ENCODE data around the gene TNRC18. TPM values are rescaled to one million over a fixed set of nuclear protein-coding genes. Genes with fewer than 3 reads are reported as not detected.

Gene TNRC18
- total RNA-seq, 1 donor from 2014 or later, result 91.8 TPM

DNA sequence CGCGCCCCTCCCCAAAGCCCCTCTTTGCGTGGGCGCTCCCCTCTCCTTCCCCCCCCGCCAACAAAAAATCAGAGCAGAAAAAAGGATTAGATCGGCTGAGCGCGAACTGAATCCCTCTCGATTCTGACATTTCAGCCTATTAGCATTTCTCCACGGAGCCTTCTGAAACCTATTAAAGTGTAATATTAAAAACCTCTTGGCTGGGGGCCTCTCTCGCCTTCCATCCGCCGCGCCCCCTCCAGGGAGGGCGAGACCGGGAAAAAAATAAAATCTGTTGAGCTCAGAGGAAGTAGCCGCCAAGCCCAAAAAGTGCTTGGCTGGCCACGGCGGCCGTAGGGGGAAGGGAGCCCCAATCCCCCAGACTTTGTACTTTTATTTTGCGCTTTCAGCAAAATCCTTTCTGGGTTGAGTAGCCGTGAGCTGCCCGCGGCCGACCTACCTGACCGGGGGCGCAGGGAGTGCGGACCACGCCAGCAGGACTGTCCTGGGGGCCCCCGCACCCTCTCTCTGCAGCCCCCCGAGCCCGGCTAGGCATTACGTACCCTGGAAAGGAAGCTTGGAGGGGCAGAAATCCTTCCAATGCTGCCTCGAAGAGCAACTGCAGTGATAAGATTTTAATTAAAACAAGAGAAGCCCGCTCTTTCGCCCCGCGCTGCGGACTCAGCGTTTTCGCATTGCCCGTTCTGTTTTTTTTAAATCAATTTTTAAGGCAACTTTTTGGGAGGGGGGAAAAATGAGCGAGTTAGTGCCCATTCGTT is 1.3 kb upstream of the TNRC18 start:
- Mint-ChIP-seq H3K27me3 (ENCODE audit: unreplicated experiment) (peaks cover 25% of the 10 kb centered on the region), H3K36me3 (ENCODE audit: low read depth, unreplicated experiment) (peaks cover 10% of the 10 kb centered on the region), H3K4me3 (ENCODE audit: unreplicated experiment) (peak overlapping the region; percentile 99), H3K27ac (ENCODE audit: unreplicated experiment) (peak overlapping the region; percentile 99), H3K4me1 (ENCODE audit: unreplicated experiment) (peaks cover 5% of the 10 kb centered on the region), H3K9me3 (ENCODE audit: unreplicated experiment) (no peaks in the 10 kb centered on the region)
- DNase-seq (ENCODE audit: low spot score), result peak; percentile 42
- TF ChIP-seq, protein P1, sequence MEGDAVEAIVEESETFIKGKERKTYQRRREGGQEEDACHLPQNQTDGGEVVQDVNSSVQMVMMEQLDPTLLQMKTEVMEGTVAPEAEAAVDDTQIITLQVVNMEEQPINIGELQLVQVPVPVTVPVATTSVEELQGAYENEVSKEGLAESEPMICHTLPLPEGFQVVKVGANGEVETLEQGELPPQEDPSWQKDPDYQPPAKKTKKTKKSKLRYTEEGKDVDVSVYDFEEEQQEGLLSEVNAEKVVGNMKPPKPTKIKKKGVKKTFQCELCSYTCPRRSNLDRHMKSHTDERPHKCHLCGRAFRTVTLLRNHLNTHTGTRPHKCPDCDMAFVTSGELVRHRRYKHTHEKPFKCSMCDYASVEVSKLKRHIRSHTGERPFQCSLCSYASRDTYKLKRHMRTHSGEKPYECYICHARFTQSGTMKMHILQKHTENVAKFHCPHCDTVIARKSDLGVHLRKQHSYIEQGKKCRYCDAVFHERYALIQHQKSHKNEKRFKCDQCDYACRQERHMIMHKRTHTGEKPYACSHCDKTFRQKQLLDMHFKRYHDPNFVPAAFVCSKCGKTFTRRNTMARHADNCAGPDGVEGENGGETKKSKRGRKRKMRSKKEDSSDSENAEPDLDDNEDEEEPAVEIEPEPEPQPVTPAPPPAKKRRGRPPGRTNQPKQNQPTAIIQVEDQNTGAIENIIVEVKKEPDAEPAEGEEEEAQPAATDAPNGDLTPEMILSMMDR (IDR thresholded peaks at IDR 0.05; ENCODE audit: unreplicated experiment), result no peak

GRCh38 chr7:5423976-5424748 is 528 bp upstream of the TNRC18 start:
- Mint-ChIP-seq H3K27ac (ENCODE audit: unreplicated experiment) (peak overlapping the region; percentile 99), H3K27me3 (ENCODE audit: unreplicated experiment) (peaks cover 23% of the 10 kb centered on the region), H3K4me1 (ENCODE audit: unreplicated experiment) (no peaks in the 10 kb centered on the region), H3K4me3 (ENCODE audit: unreplicated experiment) (peak overlapping the region; percentile 99), H3K36me3 (ENCODE audit: low read depth, unreplicated experiment) (peaks cover 7% of the 10 kb centered on the region), H3K9me3 (ENCODE audit: unreplicated experiment) (no peaks in the 10 kb centered on the region)
- TF ChIP-seq, protein P1 (IDR thresholded peaks at IDR 0.05; ENCODE audit: unreplicated experiment), result no peak
- DNase-seq (ENCODE audit: low spot score), result peak; percentile 94

- TF ChIP-seq, protein P1 (IDR thresholded peaks at IDR 0.05; ENCODE audit: unreplicated experiment), result no peak
- Mint-ChIP-seq H3K27ac (ENCODE audit: unreplicated experiment) (peak overlapping the region; percentile 86), H3K4me3 (ENCODE audit: unreplicated experiment) (peak overlapping the region; percentile 97), H3K9me3 (ENCODE audit: unreplicated experiment) (no peaks in the 10 kb centered on the region), H3K4me1 (ENCODE audit: unreplicated experiment) (peaks cover 10% of the 10 kb centered on the region), H3K36me3 (ENCODE audit: low read depth, unreplicated experiment) (peaks cover 13% of the 10 kb centered on the region), H3K27me3 (ENCODE audit: unreplicated experiment) (peaks cover 33% of the 10 kb centered on the region)
- DNase-seq (ENCODE audit: low spot score), result peak; percentile 45
These were observed 983 bp downstream of the TNRC18 start for GRCh38 chr7:5422396-5423305.

- TF ChIP-seq, protein P1 (IDR thresholded peaks at IDR 0.05; ENCODE audit: unreplicated experiment), result no peak
- H3K36me3 Mint-ChIP-seq (ENCODE audit: low read depth, unreplicated experiment), result peaks cover 13% of the 10 kb centered on the region
- peak; percentile 12 for DNase-seq (ENCODE audit: low spot score)
- H3K4me3 Mint-ChIP-seq (ENCODE audit: unreplicated experiment), result peak overlapping the region; percentile 97
- H3K27ac Mint-ChIP-seq (ENCODE audit: unreplicated experiment), result peak overlapping the region; percentile 84
- H3K9me3 Mint-ChIP-seq (ENCODE audit: unreplicated experiment), result no peaks in the 10 kb centered on the region
- peaks cover 10% of the 10 kb centered on the region for H3K4me1 Mint-ChIP-seq (ENCODE audit: unreplicated experiment)
- peaks cover 30% of the 10 kb centered on the region for H3K27me3 Mint-ChIP-seq (ENCODE audit: unreplicated experiment)
These were observed 1.8 kb downstream of the TNRC18 start for GRCh38 chr7:5421714-5422395.
